GM20431 (cell line): Measurements from ENCODE around the gene ERC2.

ENCODE experiments used
- in situ Hi-C: fragments of 300-500 bp; cut with MseI, MboI; formaldehyde crosslinking; loops from one replicate; pipeline ENCODE4 v1.15.0; 2020; ENCODE audit warnings: low sequenced_read_pairs; ENCODE audit not compliant: unreplicated experiment

Gene ERC2

DNA sequence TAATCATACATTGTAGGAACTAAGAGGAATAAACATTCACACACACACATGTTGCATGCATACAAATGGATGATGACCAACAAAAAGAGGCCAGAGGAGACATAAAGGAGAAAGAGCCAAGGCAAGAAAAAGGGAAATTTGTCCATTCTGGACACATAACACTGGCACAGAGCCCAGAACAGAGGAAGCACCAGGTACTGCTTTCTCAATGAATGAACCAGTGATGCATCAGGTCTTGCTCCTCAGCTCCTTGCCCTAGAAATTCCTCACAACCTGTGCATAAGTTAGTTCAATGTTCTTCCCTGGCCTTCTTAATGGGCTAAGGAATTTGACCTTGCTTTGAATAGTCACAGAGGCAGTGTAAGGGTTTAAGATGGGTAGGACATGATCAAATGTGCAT lies 270.3 kb downstream of the ERC2 start:
- in situ Hi-C loops, result no loop called here

GRCh38 chr3:56197259-56197965 lies 270.9 kb downstream of the ERC2 start:
- in situ Hi-C loops, result no loop called here

GRCh38 chr3:56196700-56197099 lies 271.6 kb downstream of the ERC2 start:
- in situ Hi-C loops, result no loop called here

- in situ Hi-C loops, result no loop called here
Observed at GRCh38 chr3:56193519-56193918, 274.7 kb downstream of the ERC2 start.

DNA sequence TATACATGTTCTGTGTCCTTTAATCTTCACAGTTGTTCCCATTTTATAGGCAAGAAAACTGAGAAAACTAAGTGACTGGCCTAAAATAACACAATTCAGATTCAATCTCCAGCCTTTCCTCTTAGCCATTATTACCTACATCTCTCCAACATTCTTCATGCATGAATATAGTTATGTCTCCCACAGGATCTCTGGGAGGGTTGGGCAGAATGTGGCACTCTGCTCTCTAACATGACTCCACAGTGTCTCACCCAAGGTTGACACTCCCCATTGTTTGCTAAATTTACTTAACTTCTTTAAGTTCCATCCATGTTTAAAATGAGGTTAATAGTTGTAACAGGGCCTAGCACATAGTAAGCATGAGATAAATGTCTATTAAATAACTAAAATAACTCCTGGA lies 276.3 kb downstream of the ERC2 start:
- in situ Hi-C loops, result no loop called here

DNA sequence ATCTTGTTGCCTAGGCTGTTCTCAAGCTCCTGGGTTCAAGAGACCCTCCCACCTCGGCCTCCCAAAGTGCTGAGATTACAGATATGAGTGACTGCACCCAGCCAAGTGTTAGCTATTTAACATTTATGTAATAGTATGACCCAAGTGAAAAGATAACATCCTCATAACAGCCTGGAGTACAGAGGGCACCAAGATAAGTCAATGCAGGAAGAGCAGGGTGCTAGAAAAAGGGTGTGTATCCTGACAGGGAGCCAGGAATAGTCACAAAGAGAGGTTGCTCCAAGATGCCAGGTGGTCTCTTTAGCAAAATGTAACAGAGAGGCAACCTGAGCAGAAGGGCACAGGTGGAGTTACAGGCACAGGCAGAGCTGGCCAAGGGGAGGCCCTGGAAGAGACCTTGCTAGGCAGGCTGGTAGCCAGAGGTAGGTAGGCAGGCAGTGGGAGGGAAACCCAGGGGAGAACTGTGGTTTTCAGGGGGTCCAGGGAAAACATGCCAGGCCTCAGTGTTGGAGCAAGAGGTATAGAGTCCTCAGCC lies 277.4 kb downstream of the ERC2 start:
- in situ Hi-C loops, result no loop called here

DNA sequence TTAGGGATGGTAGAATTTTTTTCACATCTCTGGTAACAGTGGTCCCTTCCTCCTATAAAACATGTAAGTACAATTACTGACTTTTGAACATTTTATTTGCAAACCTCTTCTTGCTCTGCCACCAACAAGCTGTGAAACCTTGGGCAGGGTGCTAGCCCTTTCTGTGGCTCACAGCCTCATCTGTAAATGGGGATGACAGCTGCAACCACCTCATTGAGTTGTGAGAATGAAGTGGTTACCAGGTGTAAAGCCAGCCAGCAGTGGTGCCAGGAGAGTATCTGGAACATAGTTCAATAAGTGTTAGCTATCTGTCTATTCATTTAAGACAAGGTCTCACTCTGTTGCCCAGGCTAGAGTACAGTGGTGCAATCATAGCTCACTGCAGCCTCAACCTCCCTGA lies 278.1 kb downstream of the ERC2 start:
- in situ Hi-C loops, result no loop called here

DNA sequence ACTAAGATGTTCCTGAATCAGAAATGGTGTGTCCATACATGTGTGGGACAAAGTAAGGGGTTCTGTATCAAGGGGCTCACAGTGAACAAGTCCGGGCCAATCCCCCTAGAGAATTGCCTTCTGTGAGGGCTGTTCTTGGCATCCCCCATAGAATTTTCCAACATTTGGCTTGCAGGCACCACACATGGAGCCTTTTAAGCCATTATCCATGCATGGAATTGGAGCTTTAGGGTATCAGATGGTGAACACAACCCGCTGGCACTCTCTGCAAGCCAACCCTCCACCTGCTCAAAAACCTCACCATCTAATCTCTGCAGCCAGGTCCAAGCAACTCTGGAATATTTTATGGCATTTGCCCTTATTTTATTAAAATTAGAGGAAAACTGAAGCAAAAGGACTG lies 278.7 kb downstream of the ERC2 start:
- in situ Hi-C loops, result no loop called here

DNA sequence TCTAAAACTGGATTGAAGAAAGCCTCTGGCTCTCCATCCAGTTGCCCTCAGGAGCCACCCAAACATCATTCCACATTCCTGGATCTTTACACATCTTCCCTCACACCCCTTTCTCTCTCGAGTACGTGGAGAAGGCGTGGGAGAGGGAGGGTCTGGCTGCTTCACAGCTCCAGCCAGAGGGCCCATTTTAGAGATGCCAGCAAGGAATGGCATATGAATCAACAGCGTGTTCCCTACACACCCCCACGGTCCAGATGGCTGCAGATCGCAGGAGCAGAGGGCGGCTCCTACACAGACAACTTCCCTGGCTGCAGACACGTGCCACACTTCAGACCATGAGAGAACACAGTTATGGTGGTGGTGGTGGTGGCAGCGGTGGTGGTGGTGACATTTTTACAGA lies 280.1 kb downstream of the ERC2 start:
- in situ Hi-C loops, result no loop called here

DNA sequence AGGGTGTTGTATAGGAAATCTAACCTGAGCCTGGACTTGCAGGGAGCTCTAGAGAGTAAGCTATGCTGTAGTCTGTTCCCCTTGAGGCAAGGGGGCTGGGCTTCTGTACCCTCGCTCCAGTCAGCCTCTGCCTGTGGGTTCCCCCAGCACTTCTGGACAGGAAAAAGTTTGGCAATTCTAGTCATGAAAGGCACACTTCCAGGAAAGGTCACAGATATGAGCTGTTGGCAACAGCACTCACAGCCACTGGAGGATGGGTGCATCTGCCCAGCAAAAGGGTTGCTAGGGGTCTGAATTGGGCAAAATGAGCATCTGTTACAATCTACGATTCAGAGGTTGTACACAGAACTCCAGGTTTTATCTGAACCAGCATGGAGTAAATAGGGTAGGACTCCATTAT lies 281.2 kb downstream of the ERC2 start:
- in situ Hi-C loops, result no loop called here

GRCh38 chr3:56185827-56186226 lies 282.4 kb downstream of the ERC2 start:
- in situ Hi-C loops, result no loop called here

DNA sequence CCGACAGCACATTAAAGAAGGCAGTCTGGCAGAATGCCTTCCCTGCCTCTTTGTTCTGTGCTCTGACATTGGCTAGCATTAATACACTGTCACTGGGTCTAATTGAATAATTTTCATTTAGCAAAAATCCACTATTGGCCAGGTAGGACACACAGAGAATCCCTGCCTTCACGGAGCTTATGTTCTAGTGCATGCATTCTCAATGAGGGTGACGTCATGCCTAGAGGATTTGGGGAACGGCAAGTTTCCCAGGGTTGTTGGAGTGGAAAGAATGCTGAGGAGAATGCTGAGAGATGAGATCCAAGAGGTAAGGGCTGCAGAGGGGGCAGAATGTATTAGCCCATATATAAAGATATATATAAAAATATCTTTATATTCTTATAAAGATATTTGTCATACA lies 284.7 kb downstream of the ERC2 start:
- in situ Hi-C loops, result no loop called here

GRCh38 chr3:56180433-56180832 lies 287.8 kb downstream of the ERC2 start:
- in situ Hi-C loops, result no loop called here

DNA sequence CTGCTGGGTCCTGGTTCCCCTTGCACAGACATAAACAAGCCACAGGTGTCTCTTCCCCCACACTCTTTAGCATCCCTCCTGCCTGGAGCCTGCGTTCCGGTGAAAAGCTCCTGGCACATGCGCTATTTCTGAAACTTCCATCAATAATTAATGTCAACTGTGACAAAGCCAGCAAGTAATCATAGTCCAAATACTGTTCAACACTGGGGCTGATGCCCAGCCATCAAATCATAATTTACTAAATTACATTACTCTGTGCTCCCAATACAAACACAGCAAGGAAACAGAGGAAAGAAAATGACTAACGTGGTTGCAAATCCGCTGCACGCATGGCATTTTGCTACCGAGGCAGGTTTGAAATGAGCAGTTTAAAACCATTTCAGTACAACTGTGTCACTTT lies 294.7 kb downstream of the ERC2 start:
- in situ Hi-C loops, result no loop called here

- in situ Hi-C loops, result no loop called here
Observed at GRCh38 chr3:56164436-56164835, 303.8 kb downstream of the ERC2 start.

DNA sequence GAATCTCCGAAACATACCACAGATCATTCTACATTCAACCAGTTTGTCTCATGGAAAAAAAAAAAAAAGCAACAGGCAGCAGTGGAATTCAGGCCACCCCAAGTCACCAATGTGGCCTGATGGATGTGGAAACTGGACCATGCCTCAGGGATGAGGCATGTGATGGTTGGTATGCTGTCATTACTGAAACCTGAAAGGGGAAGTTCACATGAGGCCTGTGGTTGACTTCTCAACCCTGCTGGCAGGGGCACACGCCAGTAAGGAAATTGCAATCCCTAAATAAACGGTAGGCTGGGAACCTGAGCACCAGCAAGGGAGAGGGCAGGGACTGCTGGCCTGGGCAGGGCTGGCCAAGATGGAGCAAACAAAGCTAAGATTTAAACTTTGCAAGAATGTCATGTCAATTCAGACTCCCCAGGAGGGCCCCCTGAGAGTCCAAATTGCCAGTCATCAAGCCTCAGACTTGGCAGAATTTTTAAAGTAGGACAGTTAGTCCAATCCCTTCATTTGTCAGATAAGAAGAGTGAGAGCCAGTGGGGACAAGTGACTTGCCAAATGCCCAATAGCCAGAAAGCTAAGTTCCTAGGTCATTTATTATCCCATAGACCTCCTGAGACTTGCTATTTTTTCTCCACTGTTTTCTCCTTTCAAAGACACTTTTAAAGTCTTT lies 310.4 kb downstream of the ERC2 start:
- in situ Hi-C loops, result no loop called here

DNA sequence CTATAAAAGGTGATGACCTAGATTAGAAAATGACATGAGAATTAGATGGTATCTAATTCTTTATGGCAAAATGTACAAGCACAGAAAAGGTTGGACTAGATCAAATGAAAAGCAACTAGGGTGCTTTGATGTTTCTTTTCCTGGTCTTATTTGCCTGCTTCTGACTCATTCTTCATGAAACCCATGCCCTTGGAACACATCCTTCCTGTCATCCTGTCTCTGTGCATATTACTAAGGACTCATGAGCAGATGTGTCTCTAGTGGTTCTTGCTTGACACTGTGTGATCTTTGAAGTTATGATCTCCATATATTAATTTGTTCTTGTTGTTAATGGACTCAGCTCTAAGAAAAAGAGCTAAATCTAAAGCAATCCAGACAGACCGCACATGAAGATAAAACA lies 314.0 kb downstream of the ERC2 start:
- in situ Hi-C loops, result no loop called here

DNA sequence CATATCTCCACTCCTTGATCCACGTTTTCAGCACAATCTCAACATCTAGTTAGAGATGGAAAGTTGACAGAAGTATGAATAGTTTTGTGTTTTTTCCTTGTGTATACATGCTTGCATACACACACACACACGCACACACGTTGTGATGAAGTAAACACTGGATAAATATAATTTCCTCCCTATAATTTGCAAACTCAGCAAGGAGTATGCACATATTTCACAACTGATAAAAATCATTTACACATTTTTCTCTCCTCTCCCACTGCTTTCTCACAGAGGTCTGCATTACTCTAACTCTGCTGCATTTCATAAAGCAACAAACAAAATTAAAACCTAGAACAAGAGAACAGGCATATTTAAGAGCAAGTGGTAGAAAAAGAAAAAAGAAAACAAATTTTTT lies 320.9 kb downstream of the ERC2 start:
- in situ Hi-C loops, result no loop called here

- in situ Hi-C loops, result no loop called here
Observed at GRCh38 chr3:56145410-56145809, 322.9 kb downstream of the ERC2 start.

DNA sequence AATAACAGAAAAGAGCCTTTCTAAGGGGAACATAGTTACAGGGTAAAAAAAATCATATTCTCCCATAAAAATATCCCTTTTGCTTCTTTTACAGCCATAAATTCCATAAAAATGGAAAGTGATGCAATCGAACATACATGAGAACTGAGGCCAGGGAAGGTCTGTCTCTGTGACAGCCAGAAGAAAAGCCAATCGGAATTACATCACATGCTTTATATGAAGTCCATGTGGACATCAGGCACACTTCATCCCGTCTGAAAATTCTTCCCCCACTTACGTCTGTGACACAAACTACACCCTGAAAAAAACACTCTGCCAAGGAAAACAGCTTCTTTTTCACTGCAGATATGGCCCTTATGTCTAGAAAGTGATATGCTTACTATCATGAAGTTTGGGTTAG lies 323.5 kb downstream of the ERC2 start:
- in situ Hi-C loops, result no loop called here

DNA sequence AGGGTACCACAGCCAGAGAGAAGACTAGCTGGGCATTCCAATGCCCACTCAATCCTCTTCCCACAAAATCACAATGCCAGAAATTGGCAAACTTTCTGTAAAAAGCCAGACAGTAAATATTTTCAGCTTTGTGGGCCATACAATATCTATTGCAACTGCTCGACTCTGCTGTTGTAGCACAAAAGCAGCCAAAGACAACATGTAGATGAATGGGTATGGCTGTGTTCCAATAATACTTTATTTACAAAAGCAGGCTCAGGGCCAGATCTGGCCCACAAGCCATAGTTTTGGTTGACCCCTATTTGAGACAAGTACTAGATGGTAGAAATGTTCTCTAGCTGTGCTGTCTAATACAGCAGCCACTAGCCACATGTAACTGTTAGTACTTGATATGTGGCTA lies 330.9 kb downstream of the ERC2 start:
- in situ Hi-C loops, result no loop called here

DNA sequence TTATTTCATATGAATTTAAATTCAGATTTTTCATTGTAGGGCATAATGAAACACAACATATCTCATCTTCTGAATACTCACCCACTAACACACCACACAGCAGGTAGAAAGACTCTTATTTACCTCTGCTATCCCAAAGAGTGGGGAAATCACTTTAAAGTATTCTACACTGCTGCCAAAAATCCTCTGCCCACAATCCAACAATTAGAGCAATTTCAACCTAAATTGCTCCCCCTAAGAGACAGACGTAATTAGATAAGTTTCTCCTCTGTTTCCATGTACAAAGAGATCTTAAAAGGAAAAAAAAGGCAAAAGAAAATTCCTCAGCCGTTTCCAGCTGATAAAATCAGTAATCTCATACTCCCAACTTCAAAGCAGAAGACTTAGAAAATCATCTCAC lies 331.8 kb downstream of the ERC2 start:
- in situ Hi-C loops, result no loop called here
